HEK293 (cell line): Measurements from ENCODE around the gene DACT3.

Experiments used
- CTCF ChIA-PET: fragments of 350-600 bp; formaldehyde crosslinking; extraction: SDS; loops from one replicate; lab custom pipeline; 2021; ENCODE audit warnings: antibody characterized with exemption; lab: Yijun Ruan, JAX
- POLR2A ChIA-PET: fragments of 300-600 bp; formaldehyde crosslinking; extraction: SDS; loops from one replicate; lab custom pipeline; 2020; ENCODE audit warnings: antibody characterized with exemption, inconsistent platforms; lab: Yijun Ruan, JAX
- H3K27ac ChIP-seq: fragments of 200-500 bp; sonication (Bioruptor generic); 2 replicates; pipeline ENCODE4 v1.5.1; 2014; ENCODE audit warnings: low read depth, low read length, control low read depth, inconsistent platforms; ENCODE audit errors: extremely low read depth
- H3K36me3 ChIP-seq, 2 experiments: fragments of 200-500 bp in 1 of 2; sonication (Bioruptor generic) in 1 of 2; 1 replicate in 1 of 2; 2 replicates in 1 of 2; pipeline ENCODE4 v1.5.1; 2014 to 2017; ENCODE audit warnings: inconsistent platforms in 2 of 2, low read length in 2 of 2; ENCODE audit not compliant: control insufficient read depth in 2 of 2, insufficient read depth in 1 of 2
- H3K4me1 ChIP-seq: fragments of 200-500 bp; sonication (Bioruptor generic); 2 replicates; pipeline ENCODE4 v1.5.1; 2014; ENCODE audit warnings: mild to moderate bottlenecking, low read length, inconsistent platforms; ENCODE audit not compliant: control insufficient read depth, insufficient read depth
- H3K4me3 ChIP-seq: 2 replicates; pipeline ENCODE4 v1.5.1; 2011; ENCODE audit warnings: low read depth, mild to moderate bottlenecking, control low read depth, low read length, moderate library complexity
- H3K9me3 ChIP-seq: fragments of 200-500 bp; sonication (Bioruptor generic); 2 replicates; pipeline ENCODE4 v1.5.1; 2014; ENCODE audit warnings: low read depth, low read length, inconsistent platforms; ENCODE audit not compliant: control insufficient read depth, insufficient read depth
- EGR2 ChIP-seq: fragments of 450-650 bp; formaldehyde crosslinking; IDR thresholded peaks from 2 replicates; pipeline ENCODE4 v1.5.1; 2016; ENCODE audit warnings: low read depth, missing biosample characterization, missing genetic modification characterization
- GLIS2 ChIP-seq: fragments of 450-650 bp; formaldehyde crosslinking; IDR thresholded peaks from 2 replicates; pipeline ENCODE4 v1.5.1; 2016; ENCODE audit warnings: missing biosample characterization, missing genetic modification characterization
- MZF1 ChIP-seq: fragments of 450-650 bp; formaldehyde crosslinking; IDR thresholded peaks from 2 replicates; pipeline ENCODE4 v1.5.1; 2017; ENCODE audit warnings: missing biosample characterization, missing genetic modification characterization, borderline replicate concordance
- WT1 ChIP-seq: fragments of 450-650 bp; formaldehyde crosslinking; IDR thresholded peaks from 2 replicates; pipeline ENCODE4 v1.5.1; 2016; ENCODE audit warnings: missing biosample characterization, missing genetic modification characterization
- ZBTB44 ChIP-seq: fragments of 450-650 bp; IDR thresholded peaks from 2 replicates; pipeline ENCODE4 v1.5.1; 2018; ENCODE audit warnings: missing biosample characterization, mild to moderate bottlenecking, missing genetic modification characterization
- ZBTB8A ChIP-seq: fragments of 450-650 bp; formaldehyde crosslinking; IDR thresholded peaks from 2 replicates; pipeline ENCODE4 v1.5.1; 2016; ENCODE audit warnings: missing biosample characterization, missing genetic modification characterization
- ZNF148 ChIP-seq: fragments of 450-650 bp; formaldehyde crosslinking; IDR thresholded peaks from 2 replicates; pipeline ENCODE4 v1.5.0; 2017; ENCODE audit warnings: missing biosample characterization, missing genetic modification characterization, borderline replicate concordance
- ZNF211 ChIP-seq: fragments of 450-650 bp; formaldehyde crosslinking; IDR thresholded peaks from 2 replicates; pipeline ENCODE4 v1.5.1; 2016; ENCODE audit warnings: low read depth, missing biosample characterization, missing genetic modification characterization
- ZNF214 ChIP-seq: fragments of 450-650 bp; formaldehyde crosslinking; IDR thresholded peaks from 2 replicates; pipeline ENCODE4 v1.5.1; 2017; ENCODE audit warnings: missing biosample characterization, mild to moderate bottlenecking, missing genetic modification characterization, borderline replicate concordance
- ZNF223 ChIP-seq: fragments of 450-650 bp; formaldehyde crosslinking; IDR thresholded peaks from 2 replicates; pipeline ENCODE4 v1.5.1; 2016; ENCODE audit warnings: missing biosample characterization, missing genetic modification characterization
- ZNF366 ChIP-seq: fragments of 450-650 bp; formaldehyde crosslinking; conservative IDR thresholded peaks from 2 replicates; pipeline ENCODE4 v1.5.1; 2016; ENCODE audit warnings: missing biosample characterization, missing genetic modification characterization
- ZNF416 ChIP-seq: fragments of 450-650 bp; formaldehyde crosslinking; IDR thresholded peaks from 2 replicates; pipeline ENCODE4 v1.5.1; 2016; ENCODE audit warnings: missing biosample characterization, missing genetic modification characterization
- ZNF518A ChIP-seq: fragments of 450-650 bp; formaldehyde crosslinking; conservative IDR thresholded peaks from 2 replicates; pipeline ENCODE4 v1.5.1; 2016; ENCODE audit warnings: low read depth, missing biosample characterization, missing genetic modification characterization
- ZNF626 ChIP-seq: fragments of 450-650 bp; sonication (Bioruptor Pico); formaldehyde crosslinking; IDR thresholded peaks from 2 replicates; pipeline ENCODE4 v1.5.1; 2018; ENCODE audit warnings: missing biosample characterization, missing genetic modification characterization, inconsistent platforms
- ZNF701 ChIP-seq: fragments of 450-650 bp; formaldehyde crosslinking; IDR thresholded peaks from 2 replicates; pipeline ENCODE4 v1.5.1; 2016; ENCODE audit warnings: missing biosample characterization, missing genetic modification characterization
- ZNF830 ChIP-seq: fragments of 450-650 bp; IDR thresholded peaks from 2 replicates; pipeline ENCODE4 v1.5.0; 2018; ENCODE audit warnings: missing biosample characterization, missing genetic modification characterization, low read depth, mild to moderate bottlenecking, moderate library complexity
- TF ChIP-seq, protein P1 (sequence below): fragments of 450-650 bp; formaldehyde crosslinking; IDR thresholded peaks from 2 replicates; pipeline ENCODE4 v1.5.1; 2016; ENCODE audit warnings: missing biosample characterization, missing genetic modification characterization
- TF ChIP-seq, protein P2 (sequence below): fragments of 450-650 bp; formaldehyde crosslinking; IDR thresholded peaks from 2 replicates; pipeline ENCODE4 v1.5.1; 2017; ENCODE audit warnings: missing biosample characterization, missing genetic modification characterization
- TF ChIP-seq, protein P3 (sequence below): fragments of 450-650 bp; formaldehyde crosslinking; IDR thresholded peaks from 2 replicates; pipeline ENCODE4; 2016; ENCODE audit warnings: missing biosample characterization, missing genetic modification characterization

The DACT3 gene

GRCh38 chr19:46668662-46669061 is 7.7 kb upstream of the DACT3 start:
- H3K36me3 ChIP-seq: peaks cover 0 to 9% of the 10 kb centered on the region in 2 experiments; a peak in 2 of 3 replicates
- no peak overlapping the region for H3K27ac ChIP-seq
- no peak for TF ChIP-seq ZNF214 (tag by site-specific recombination)
- no peak for TF ChIP-seq ZNF701
- TF ChIP-seq, protein P1, sequence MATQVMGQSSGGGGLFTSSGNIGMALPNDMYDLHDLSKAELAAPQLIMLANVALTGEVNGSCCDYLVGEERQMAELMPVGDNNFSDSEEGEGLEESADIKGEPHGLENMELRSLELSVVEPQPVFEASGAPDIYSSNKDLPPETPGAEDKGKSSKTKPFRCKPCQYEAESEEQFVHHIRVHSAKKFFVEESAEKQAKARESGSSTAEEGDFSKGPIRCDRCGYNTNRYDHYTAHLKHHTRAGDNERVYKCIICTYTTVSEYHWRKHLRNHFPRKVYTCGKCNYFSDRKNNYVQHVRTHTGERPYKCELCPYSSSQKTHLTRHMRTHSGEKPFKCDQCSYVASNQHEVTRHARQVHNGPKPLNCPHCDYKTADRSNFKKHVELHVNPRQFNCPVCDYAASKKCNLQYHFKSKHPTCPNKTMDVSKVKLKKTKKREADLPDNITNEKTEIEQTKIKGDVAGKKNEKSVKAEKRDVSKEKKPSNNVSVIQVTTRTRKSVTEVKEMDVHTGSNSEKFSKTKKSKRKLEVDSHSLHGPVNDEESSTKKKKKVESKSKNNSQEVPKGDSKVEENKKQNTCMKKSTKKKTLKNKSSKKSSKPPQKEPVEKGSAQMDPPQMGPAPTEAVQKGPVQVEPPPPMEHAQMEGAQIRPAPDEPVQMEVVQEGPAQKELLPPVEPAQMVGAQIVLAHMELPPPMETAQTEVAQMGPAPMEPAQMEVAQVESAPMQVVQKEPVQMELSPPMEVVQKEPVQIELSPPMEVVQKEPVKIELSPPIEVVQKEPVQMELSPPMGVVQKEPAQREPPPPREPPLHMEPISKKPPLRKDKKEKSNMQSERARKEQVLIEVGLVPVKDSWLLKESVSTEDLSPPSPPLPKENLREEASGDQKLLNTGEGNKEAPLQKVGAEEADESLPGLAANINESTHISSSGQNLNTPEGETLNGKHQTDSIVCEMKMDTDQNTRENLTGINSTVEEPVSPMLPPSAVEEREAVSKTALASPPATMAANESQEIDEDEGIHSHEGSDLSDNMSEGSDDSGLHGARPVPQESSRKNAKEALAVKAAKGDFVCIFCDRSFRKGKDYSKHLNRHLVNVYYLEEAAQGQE (tag by site-specific recombination): no peak
- TF ChIP-seq GLIS2: no peak
- no peak for TF ChIP-seq ZNF518A (tag by site-specific recombination)
- TF ChIP-seq ZNF223 (tag by site-specific recombination): no peak
- no peak for TF ChIP-seq ZNF416 (tag by site-specific recombination)
- TF ChIP-seq, protein P2, sequence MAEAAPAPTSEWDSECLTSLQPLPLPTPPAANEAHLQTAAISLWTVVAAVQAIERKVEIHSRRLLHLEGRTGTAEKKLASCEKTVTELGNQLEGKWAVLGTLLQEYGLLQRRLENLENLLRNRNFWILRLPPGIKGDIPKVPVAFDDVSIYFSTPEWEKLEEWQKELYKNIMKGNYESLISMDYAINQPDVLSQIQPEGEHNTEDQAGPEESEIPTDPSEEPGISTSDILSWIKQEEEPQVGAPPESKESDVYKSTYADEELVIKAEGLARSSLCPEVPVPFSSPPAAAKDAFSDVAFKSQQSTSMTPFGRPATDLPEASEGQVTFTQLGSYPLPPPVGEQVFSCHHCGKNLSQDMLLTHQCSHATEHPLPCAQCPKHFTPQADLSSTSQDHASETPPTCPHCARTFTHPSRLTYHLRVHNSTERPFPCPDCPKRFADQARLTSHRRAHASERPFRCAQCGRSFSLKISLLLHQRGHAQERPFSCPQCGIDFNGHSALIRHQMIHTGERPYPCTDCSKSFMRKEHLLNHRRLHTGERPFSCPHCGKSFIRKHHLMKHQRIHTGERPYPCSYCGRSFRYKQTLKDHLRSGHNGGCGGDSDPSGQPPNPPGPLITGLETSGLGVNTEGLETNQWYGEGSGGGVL (tag by site-specific recombination): no peak
- TF ChIP-seq ZNF830 (tag by site-specific recombination): no peak
- no peak for TF ChIP-seq ZBTB8A
- H3K9me3 ChIP-seq: no peaks in the 10 kb centered on the region
- ChIA-PET POLR2A (no interaction called here), CTCF (interaction anchor here (0.6 to 1.5 kb wide), 3 partner anchors 31 to 54 kb away, joined by 4 to 6 read pairs (median 4); no protein-coding TSS in a partner anchor)
- H3K4me3 ChIP-seq: no peak overlapping the region
- no peaks in the 10 kb centered on the region for H3K4me1 ChIP-seq

GRCh38 chr19:46665072-46665471 is 4.1 kb upstream of the DACT3 start:
- H3K36me3 ChIP-seq: no peaks in the 10 kb centered on the region; a peak in 1 of 3 replicates
- CTCF ChIA-PET: interaction anchor here (1.0 to 7.6 kb wide), 3 partner anchors 49 to 135 kb away, joined by 3 to 327 read pairs (median 4); no protein-coding TSS in a partner anchor
- H3K4me3 ChIP-seq: no peak overlapping the region
- H3K9me3 ChIP-seq: no peaks in the 10 kb centered on the region
- POLR2A ChIA-PET: interaction anchor here (0.7 kb wide), 1 partner anchor 214 kb away, joined by 3 read pairs; no protein-coding TSS in a partner anchor
- TF ChIP-seq ZNF626 (no peak), EGR2 (tag by site-specific recombination) (no peak), ZNF211 (no peak), WT1 (tag by site-specific recombination) (no peak), ZNF148 (tag by site-specific recombination) (no peak), MZF1 (tag by site-specific recombination) (no peak), ZNF366 (no peak), ZBTB44 (tag by site-specific recombination) (no peak)
- TF ChIP-seq, protein P3, sequence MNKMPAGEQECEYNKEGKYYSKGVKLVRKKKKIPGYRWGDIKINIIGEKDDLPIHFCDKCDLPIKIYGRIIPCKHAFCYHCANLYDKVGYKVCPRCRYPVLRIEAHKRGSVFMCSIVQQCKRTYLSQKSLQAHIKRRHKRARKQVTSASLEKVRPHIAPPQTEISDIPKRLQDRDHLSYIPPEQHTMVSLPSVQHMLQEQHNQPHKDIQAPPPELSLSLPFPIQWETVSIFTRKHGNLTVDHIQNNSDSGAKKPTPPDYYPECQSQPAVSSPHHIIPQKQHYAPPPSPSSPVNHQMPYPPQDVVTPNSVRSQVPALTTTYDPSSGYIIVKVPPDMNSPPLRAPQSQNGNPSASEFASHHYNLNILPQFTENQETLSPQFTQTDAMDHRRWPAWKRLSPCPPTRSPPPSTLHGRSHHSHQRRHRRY (tag by site-specific recombination): no peak
- H3K27ac ChIP-seq: no peak overlapping the region
- H3K4me1 ChIP-seq: peaks cover 11% of the 10 kb centered on the region
